ENCODE measurements around the gene TCF12.

TCF12 gene

GRCh38 chr15:57312006-57312317, 393.5 kb downstream of the TCF12 start:
- DNase-seq (ENCODE audit: low read depth): no peak

GRCh38 chr15:57312318-57313133, 394.1 kb downstream of the TCF12 start:
- TF ChIP-seq, protein P1, sequence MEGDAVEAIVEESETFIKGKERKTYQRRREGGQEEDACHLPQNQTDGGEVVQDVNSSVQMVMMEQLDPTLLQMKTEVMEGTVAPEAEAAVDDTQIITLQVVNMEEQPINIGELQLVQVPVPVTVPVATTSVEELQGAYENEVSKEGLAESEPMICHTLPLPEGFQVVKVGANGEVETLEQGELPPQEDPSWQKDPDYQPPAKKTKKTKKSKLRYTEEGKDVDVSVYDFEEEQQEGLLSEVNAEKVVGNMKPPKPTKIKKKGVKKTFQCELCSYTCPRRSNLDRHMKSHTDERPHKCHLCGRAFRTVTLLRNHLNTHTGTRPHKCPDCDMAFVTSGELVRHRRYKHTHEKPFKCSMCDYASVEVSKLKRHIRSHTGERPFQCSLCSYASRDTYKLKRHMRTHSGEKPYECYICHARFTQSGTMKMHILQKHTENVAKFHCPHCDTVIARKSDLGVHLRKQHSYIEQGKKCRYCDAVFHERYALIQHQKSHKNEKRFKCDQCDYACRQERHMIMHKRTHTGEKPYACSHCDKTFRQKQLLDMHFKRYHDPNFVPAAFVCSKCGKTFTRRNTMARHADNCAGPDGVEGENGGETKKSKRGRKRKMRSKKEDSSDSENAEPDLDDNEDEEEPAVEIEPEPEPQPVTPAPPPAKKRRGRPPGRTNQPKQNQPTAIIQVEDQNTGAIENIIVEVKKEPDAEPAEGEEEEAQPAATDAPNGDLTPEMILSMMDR (conservative IDR thresholded peaks at IDR 0.05; ENCODE audit: control insufficient read depth, insufficient read depth, low read depth, low read length): no peak
- DNase-seq (ENCODE audit: low read depth): no peak
- H3K4me3 ChIP-seq (ENCODE audit: control insufficient read depth, low read depth, low read length): no peak overlapping the region

More at GRCh38 chr15:57312006-57312317, 393.5 kb downstream of the TCF12 start:
- TF ChIP-seq, protein P1 (conservative IDR thresholded peaks at IDR 0.05; ENCODE audit: control insufficient read depth, insufficient read depth, low read depth, low read length): no peak
- no peak overlapping the region for H3K4me3 ChIP-seq (ENCODE audit: control insufficient read depth, low read depth, low read length)

DNA sequence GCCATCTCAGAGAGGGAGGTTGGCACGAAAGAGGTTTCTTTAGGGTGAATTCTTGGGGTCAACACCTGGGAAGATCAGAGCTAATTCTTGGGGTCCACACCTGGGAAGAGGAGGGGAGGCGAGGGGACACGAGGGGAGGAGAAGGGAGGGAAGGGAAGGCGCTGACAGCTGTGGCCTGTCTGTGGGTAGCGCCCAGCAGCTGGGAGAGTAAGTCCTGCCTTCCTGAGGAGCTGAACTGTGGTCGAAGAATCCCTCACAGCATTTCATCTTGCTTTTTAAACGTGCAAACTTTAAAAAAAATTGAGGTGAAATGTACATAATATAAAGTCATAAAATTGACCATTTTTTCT, 394.7 kb downstream of the TCF12 start:
- H3K4me3 ChIP-seq (ENCODE audit: control insufficient read depth, low read depth, low read length): no peak overlapping the region
- no peak for DNase-seq (ENCODE audit: low read depth)
- TF ChIP-seq, protein P1 (conservative IDR thresholded peaks at IDR 0.05; ENCODE audit: control insufficient read depth, insufficient read depth, low read depth, low read length): no peak

- no peak for DNase-seq (ENCODE audit: low read depth)
- no peak overlapping the region for H3K4me3 ChIP-seq (ENCODE audit: control insufficient read depth, low read depth, low read length)
- TF ChIP-seq, protein P1 (conservative IDR thresholded peaks at IDR 0.05; ENCODE audit: control insufficient read depth, insufficient read depth, low read depth, low read length): no peak
Measured at GRCh38 chr15:57314221-57314620, 395.8 kb downstream of the TCF12 start.

DNA sequence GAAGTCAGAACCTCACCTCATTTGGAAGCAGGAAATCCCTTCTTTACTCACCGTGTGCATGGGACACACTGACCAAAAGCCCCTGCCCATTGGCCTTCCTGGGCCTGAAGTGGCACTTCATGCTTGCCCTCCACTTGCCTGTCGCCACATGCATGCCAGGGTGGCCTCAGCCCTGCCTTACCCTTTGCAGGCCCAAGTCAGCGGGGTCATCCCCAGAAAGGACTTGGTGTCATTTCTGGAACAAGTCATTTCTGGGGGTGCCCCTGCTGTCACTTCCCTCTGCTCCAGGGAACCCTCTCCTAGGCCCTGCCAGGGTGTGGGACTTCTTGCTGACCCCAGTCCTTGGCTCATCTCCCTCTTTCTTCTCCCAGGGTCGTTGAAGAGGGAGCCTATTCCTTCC, 398.0 kb downstream of the TCF12 start:
- H3K4me3 ChIP-seq (ENCODE audit: control insufficient read depth, low read depth, low read length): no peak overlapping the region
- TF ChIP-seq, protein P1 (conservative IDR thresholded peaks at IDR 0.05; ENCODE audit: control insufficient read depth, insufficient read depth, low read depth, low read length): no peak
- DNase-seq (ENCODE audit: low read depth): no peak

DNA sequence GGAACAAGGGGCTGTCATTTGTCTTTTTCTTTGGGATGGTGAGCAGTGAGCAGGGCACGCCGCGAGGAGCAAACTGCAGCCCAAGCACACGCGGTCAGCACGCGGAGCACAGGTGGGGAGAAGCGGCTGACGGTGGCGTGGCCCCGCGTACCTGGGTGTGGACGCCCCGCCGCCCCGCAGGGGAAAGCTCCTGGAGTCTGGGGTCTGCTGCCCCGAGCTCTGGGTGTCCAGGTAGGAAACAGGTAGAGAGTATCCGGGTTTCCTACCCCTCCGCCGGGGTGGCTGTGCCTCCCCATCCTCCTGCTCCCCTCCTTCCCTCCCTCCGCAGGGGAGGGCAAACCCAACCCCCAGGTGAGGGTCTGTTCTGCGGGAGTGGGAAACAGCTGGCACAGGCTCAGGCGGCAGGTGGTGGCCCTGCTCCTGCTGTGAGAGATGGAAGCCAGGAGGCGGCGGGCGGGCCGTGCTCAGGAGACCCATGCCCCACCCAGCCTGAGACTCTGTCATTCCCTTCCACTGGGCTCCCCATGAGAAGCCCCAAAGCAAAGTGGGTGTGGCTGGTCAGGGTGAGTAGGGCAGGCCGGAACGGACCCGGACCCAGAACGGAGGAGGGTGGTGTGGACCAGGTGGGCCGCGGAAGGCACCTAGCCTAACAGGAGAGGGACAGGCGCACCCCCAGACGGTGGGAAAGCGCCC, 400.9 kb downstream of the TCF12 start:
- no peak for DNase-seq (ENCODE audit: low read depth)
- H3K4me3 ChIP-seq (ENCODE audit: control insufficient read depth, low read depth, low read length): no peak overlapping the region
- TF ChIP-seq, protein P1 (conservative IDR thresholded peaks at IDR 0.05; ENCODE audit: control insufficient read depth, insufficient read depth, low read depth, low read length): no peak

All from fibroblast of mammary gland (primary cell).